Myocyte (in vitro differentiated cells): Measurements from ENCODE around the gene MICU1. TPM values are rescaled to one million over a fixed set of nuclear protein-coding genes. Genes with fewer than 3 reads are reported as not detected.
"Not testable (repeated sequence)": the region's sequence is repeated elsewhere in the genome, so short reads cannot be mapped to it uniquely, and the experiment has no call there.

ENCODE experiments used
- DNase-seq: peaks from one replicate; pipeline ENCODE4 v3.0.0-alpha.2; 2012; ENCODE audit warnings: low read depth
- total RNA-seq: library from RNA; depleted of rRNA; stranded (reverse); fragments of >200 nt; gene quantifications from 2 replicates; pipeline ENCODE4 v1.2.3, GENCODE V29; 2014

The MICU1 gene
- total RNA-seq, 1 donor from 2014 or later = 192 TPM

GRCh38 chr10:72351479-72351878, 274.4 kb downstream of the MICU1 start:
- no peak for DNase-seq

- no peak for DNase-seq
These were observed 276.4 kb downstream of the MICU1 start for GRCh38 chr10:72349438-72349837.

GRCh38 chr10:72348282-72348681, 277.6 kb downstream of the MICU1 start:
- no peak for DNase-seq

- DNase-seq = not testable (repeated sequence)
These were observed 279.8 kb downstream of the MICU1 start for GRCh38 chr10:72346117-72346516.

GRCh38 chr10:72344932-72345331, 280.9 kb downstream of the MICU1 start:
- no peak for DNase-seq

- DNase-seq = no peak
These were observed 283.0 kb downstream of the MICU1 start for GRCh38 chr10:72342911-72343310.

- peak; percentile 57 for DNase-seq
These were observed 285.2 kb downstream of the MICU1 start for GRCh38 chr10:72340510-72341261.

GRCh38 chr10:72338180-72338579, 287.7 kb downstream of the MICU1 start:
- no peak for DNase-seq

GRCh38 chr10:72337722-72338121, 288.2 kb downstream of the MICU1 start:
- DNase-seq = no peak

GRCh38 chr10:72337039-72337629, 288.7 kb downstream of the MICU1 start:
- peak; percentile 85 for DNase-seq

- DNase-seq = peak; percentile 62
These were observed 289.4 kb downstream of the MICU1 start for GRCh38 chr10:72336259-72337038.

GRCh38 chr10:72335394-72336258, 290.3 kb downstream of the MICU1 start:
- peak; percentile 97 for DNase-seq

GRCh38 chr10:72334825-72335393, 291.0 kb downstream of the MICU1 start:
- peak; percentile 99 for DNase-seq

GRCh38 chr10:72334196-72334824, 291.6 kb downstream of the MICU1 start:
- DNase-seq = peak; percentile 77

GRCh38 chr10:72333112-72334015, 292.5 kb downstream of the MICU1 start:
- no peak for DNase-seq

- DNase-seq = no peak
These were observed 293.3 kb downstream of the MICU1 start for GRCh38 chr10:72332423-72333111.

- peak; percentile 94 for DNase-seq
These were observed 294.1 kb downstream of the MICU1 start for GRCh38 chr10:72331575-72332422.

- no peak for DNase-seq
These were observed 295.8 kb downstream of the MICU1 start for GRCh38 chr10:72330069-72330426.
